Stimulated activated CD8-positive, alpha-beta memory T cell treated with anti-CD3 and anti-CD28 coated beads, Interleukin-15, amount 100 ng/mL, for 1 hour (primary cell): ENCODE results near the gene GPR135.

Experiments used
- DNase-seq: peaks from one replicate; pipeline ENCODE4 v3.0.0-alpha.2; 2020; ENCODE audit warnings: low read depth

The GPR135 gene

DNA sequence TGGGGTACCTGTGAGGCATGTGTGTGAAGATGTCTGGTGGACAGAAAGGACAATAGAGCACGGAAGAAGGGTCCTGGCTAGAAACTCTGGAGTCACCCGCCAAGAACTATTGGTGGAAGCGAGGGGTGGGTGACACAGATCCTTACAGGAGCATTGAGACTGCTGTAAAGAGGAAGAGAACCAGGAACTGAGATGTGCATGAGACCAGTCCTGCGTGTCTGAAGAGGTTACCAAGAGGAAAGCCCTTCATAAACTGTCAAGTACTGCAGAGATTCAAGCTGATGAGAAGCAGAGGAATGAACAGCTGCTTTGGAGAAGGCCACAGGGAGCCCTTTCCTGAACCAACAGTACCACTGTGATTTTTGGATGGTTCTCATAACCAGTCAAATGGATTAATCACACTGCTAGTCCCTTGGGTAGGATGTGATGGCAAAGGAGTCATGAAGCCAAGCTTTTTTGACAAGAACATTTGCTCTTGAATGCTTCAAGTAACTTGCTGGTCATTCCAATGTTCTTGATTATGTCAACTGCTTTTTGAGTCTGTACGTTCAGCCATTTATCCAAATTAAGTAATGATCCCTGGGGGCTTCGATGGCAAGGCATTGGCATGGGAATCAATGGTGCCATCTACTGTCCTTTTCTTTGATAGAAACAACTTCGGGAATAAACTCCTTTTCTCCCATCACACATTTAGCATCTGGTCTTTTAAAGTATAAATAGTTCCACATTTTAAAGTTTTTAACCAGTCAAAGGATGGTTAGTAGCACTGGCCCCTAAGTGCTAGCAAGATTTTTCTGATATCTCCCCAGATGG lies 42.9 kb downstream of the GPR135 start:
- DNase-seq: no peak

DNA sequence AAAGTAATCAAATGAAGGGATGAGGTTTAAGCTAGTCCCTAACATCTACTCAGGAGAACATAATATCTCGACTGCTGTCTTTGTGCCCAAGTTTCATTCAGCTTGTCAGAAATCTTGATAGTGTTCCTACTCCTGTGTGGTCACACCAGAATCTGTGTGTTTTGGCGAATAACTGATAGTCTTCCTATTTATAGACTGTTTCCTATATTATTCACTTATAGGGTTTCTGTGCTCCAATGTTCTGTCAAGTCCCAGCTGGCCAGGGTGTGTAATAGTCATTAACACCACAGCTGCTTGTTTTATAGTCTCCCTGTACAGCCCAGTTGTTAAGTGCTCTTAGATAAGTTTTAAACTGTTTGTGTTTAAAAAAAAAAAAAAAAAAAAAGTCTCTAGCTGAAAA lies 45.9 kb downstream of the GPR135 start:
- no peak for DNase-seq

DNA sequence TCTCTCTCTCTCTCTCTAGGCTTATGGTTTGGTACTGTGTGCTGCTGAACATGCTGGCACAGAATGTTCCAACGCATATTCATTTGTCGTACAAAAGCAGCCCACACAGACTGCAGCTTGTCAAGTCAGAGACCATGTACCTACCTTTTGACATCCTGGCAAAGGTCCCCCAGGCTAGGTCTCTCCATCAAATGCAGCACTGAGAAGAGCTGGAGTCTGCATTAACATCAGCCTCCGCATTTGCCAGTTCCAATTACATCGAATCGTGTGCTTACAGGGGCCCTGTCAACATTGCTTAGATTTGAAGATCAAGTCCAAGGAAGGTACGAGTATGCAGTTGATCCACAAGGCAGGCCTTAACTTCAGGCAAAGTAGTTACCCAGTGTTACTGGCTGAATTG lies 47.9 kb downstream of the GPR135 start:
- DNase-seq: no peak

GRCh38 chr14:59415836-59416602 lies 49.2 kb downstream of the GPR135 start:
- DNase-seq: no peak
